DND-41 (cell line): ENCODE data around the gene SSTR1.

Experiments used
- ATAC-seq: fragments of 200-7000 bp; cut with Tn5 transposase; 3 replicates; pipeline ENCODE4 v1.9.1; 2021; ENCODE audit warnings: low read depth; ENCODE audit not compliant: insufficient read depth
- DNase-seq: peaks from one replicate; pipeline ENCODE4 v3.0.0-alpha.2; 2020
- H2AFZ ChIP-seq: 2 replicates; pipeline ENCODE4 v1.6.0; 2012; ENCODE audit warnings: low read depth, low read length
- H3K27ac ChIP-seq: 2 replicates; pipeline ENCODE4 v1.5.1; 2012; ENCODE audit warnings: low read length, inconsistent platforms
- H3K27me3 ChIP-seq: fragments of 200-600 bp; sonication (generic); 2 replicates; pipeline ENCODE4 v1.6.0; 2012; ENCODE audit warnings: low read length, mild to moderate bottlenecking, inconsistent platforms; ENCODE audit not compliant: insufficient read depth, poor library complexity
- H3K36me3 ChIP-seq: 2 replicates; pipeline ENCODE4 v1.5.1; 2012; ENCODE audit warnings: low read length, inconsistent platforms; ENCODE audit not compliant: insufficient read depth
- H3K4me1 ChIP-seq: 2 replicates; pipeline ENCODE4 v1.5.1; 2012; ENCODE audit warnings: mild to moderate bottlenecking, low read length; ENCODE audit not compliant: insufficient read depth
- H3K4me2 ChIP-seq: 2 replicates; pipeline ENCODE4 v1.6.0; 2012; ENCODE audit warnings: mild to moderate bottlenecking, moderate library complexity, low read length, inconsistent platforms; ENCODE audit not compliant: insufficient read depth
- H3K4me3 ChIP-seq, 2 experiments: fragments of 200-600 bp in 1 of 2; shearing (Covaris generic) in 1 of 2; 2 replicates each; pipeline ENCODE4 v1.5.1; 2012 to 2016; ENCODE audit warnings: inconsistent platforms in 2 of 2, low read length in 2 of 2, mild to moderate bottlenecking in 2 of 2, low read depth in 1 of 2, moderate library complexity in 1 of 2
- H3K79me2 ChIP-seq: 2 replicates; pipeline ENCODE4 v1.6.0; 2012; ENCODE audit warnings: low read length, inconsistent platforms; ENCODE audit not compliant: insufficient read depth
- H3K9ac ChIP-seq: 2 replicates; pipeline ENCODE4 v1.6.0; 2012; ENCODE audit warnings: low read depth, mild to moderate bottlenecking, inconsistent platforms, low read length, moderate library complexity
- H3K9me3 ChIP-seq: 2 replicates; pipeline ENCODE4 v1.5.1; 2012; ENCODE audit warnings: low read length, moderate library complexity, mild to moderate bottlenecking, inconsistent platforms; ENCODE audit not compliant: insufficient read depth, severe bottlenecking
- H4K20me1 ChIP-seq: 2 replicates; pipeline ENCODE4 v1.6.0; 2012; ENCODE audit warnings: low read length; ENCODE audit not compliant: insufficient read depth
- EZH2 ChIP-seq: IDR thresholded peaks from 3 replicates; pipeline ENCODE4 v1.6.1; 2012; ENCODE audit warnings: borderline replicate concordance, low read depth, mild to moderate bottlenecking, moderate library complexity, low read length, inconsistent platforms; ENCODE audit not compliant: severe bottlenecking
- TF ChIP-seq, protein P1 (sequence below): IDR thresholded peaks from 2 replicates; pipeline ENCODE4 v1.5.1; 2012; ENCODE audit warnings: borderline replicate concordance, low read length, moderate library complexity, mild to moderate bottlenecking; ENCODE audit not compliant: poor library complexity, severe bottlenecking; ENCODE audit errors: extremely low read depth

Gene SSTR1

GRCh38 chr14:38224338-38224737, 16.6 kb downstream of the SSTR1 start:
- no peak overlapping the region for H2AFZ ChIP-seq
- no peaks in the 10 kb centered on the region for H3K36me3 ChIP-seq
- ATAC-seq = no peak
- no peak overlapping the region for H3K4me2 ChIP-seq
- H3K4me3 ChIP-seq = no peak overlapping the region
- no peak for TF ChIP-seq EZH2
- TF ChIP-seq, protein P1, sequence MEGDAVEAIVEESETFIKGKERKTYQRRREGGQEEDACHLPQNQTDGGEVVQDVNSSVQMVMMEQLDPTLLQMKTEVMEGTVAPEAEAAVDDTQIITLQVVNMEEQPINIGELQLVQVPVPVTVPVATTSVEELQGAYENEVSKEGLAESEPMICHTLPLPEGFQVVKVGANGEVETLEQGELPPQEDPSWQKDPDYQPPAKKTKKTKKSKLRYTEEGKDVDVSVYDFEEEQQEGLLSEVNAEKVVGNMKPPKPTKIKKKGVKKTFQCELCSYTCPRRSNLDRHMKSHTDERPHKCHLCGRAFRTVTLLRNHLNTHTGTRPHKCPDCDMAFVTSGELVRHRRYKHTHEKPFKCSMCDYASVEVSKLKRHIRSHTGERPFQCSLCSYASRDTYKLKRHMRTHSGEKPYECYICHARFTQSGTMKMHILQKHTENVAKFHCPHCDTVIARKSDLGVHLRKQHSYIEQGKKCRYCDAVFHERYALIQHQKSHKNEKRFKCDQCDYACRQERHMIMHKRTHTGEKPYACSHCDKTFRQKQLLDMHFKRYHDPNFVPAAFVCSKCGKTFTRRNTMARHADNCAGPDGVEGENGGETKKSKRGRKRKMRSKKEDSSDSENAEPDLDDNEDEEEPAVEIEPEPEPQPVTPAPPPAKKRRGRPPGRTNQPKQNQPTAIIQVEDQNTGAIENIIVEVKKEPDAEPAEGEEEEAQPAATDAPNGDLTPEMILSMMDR = no peak
- no peak overlapping the region for H3K27ac ChIP-seq
- DNase-seq = no peak
- H3K9me3 ChIP-seq = no peaks in the 10 kb centered on the region
- H3K4me1 ChIP-seq = no peaks in the 10 kb centered on the region
- no peak overlapping the region for H3K9ac ChIP-seq
- no peaks in the 10 kb centered on the region for H3K79me2 ChIP-seq
- H4K20me1 ChIP-seq = no peaks in the 10 kb centered on the region
- no peaks in the 10 kb centered on the region for H3K27me3 ChIP-seq

DNA sequence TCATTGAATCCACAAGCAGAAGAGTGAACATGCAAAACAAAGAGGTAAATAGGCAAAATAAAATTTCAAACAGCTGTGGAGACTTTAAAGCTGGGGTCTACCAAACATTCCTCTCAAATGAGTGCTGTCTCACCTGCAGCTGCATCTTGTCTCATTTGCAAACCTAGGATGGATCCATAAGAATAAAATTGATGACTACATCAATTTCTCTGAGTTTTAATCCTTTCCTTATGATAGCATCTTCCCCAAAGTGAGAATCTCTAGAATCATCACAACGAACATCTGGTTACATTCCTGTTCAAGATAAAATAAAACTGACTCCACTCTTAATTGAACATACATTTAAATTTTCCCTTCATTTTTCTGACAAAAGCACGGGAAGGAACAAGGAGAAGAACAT, 18.2 kb downstream of the SSTR1 start:
- Histone ChIP-seq H3K27me3 (no peaks in the 10 kb centered on the region), H3K4me2 (no peak overlapping the region), H3K9ac (no peak overlapping the region), H3K4me1 (no peaks in the 10 kb centered on the region), H3K36me3 (no peaks in the 10 kb centered on the region), H3K27ac (no peak overlapping the region), H3K4me3 (no peak overlapping the region), H2AFZ (no peak overlapping the region), H3K79me2 (no peaks in the 10 kb centered on the region), H3K9me3 (no peaks in the 10 kb centered on the region), H4K20me1 (no peaks in the 10 kb centered on the region)
- ATAC-seq (no peak), DNase-seq (no peak)
- TF ChIP-seq, protein P1 = no peak

DNA sequence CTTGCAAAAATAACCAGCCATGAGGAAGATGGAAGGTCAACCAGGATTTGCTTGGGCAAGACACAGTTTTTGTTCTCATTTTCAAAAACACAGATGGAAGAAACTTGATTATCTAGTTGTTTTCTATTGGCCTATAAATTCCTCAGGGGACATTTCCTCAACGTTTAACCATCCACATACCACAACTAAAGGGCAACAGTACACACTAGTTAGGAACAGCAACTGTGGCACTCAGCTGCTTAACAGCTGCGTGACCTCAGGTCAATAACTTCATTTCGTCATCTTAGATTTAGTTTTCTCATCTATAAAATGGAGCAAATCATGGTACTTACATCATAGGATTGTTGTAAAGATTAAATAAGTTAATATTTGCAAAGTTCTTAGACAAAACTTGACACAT, 18.7 kb downstream of the SSTR1 start:
- H3K9ac ChIP-seq = no peak overlapping the region
- no peak for DNase-seq
- no peaks in the 10 kb centered on the region for H3K27me3 ChIP-seq
- H3K4me1 ChIP-seq = no peaks in the 10 kb centered on the region
- H3K4me3 ChIP-seq = no peak overlapping the region
- H2AFZ ChIP-seq = no peak overlapping the region
- no peak overlapping the region for H3K27ac ChIP-seq
- no peak for ATAC-seq
- no peaks in the 10 kb centered on the region for H3K9me3 ChIP-seq
- no peaks in the 10 kb centered on the region for H3K79me2 ChIP-seq
- no peak overlapping the region for H3K4me2 ChIP-seq
- no peaks in the 10 kb centered on the region for H4K20me1 ChIP-seq
- H3K36me3 ChIP-seq = no peaks in the 10 kb centered on the region
- no peak for TF ChIP-seq EZH2
- TF ChIP-seq, protein P1 = no peak

GRCh38 chr14:38233218-38233617, 25.5 kb downstream of the SSTR1 start:
- Histone ChIP-seq H3K79me2 (no peaks in the 10 kb centered on the region), H4K20me1 (no peaks in the 10 kb centered on the region), H3K27me3 (no peaks in the 10 kb centered on the region), H3K4me1 (no peaks in the 10 kb centered on the region), H3K27ac (no peak overlapping the region), H2AFZ (no peak overlapping the region), H3K4me3 (no peak overlapping the region), H3K9me3 (no peaks in the 10 kb centered on the region), H3K36me3 (no peaks in the 10 kb centered on the region), H3K9ac (no peak overlapping the region), H3K4me2 (no peak overlapping the region)
- ATAC-seq (no peak), DNase-seq (no peak)
- TF ChIP-seq, protein P1 = no peak
- TF ChIP-seq EZH2 = no peak
